CD4-positive, alpha-beta T cell treated with Interleukin-6 at 100 ng/mL for 8 hours (primary cell): Measurements from ENCODE around the gene TUBGCP6.
A peak's percentile ranks its signal among the peaks of the same experiment; 100 is the strongest.

Experiments used
- DNase-seq: peaks from one replicate; pipeline ENCODE4 v3.0.0-alpha.2; 2020; ENCODE audit warnings: mixed read lengths, low spot score

TUBGCP6 gene

DNA sequence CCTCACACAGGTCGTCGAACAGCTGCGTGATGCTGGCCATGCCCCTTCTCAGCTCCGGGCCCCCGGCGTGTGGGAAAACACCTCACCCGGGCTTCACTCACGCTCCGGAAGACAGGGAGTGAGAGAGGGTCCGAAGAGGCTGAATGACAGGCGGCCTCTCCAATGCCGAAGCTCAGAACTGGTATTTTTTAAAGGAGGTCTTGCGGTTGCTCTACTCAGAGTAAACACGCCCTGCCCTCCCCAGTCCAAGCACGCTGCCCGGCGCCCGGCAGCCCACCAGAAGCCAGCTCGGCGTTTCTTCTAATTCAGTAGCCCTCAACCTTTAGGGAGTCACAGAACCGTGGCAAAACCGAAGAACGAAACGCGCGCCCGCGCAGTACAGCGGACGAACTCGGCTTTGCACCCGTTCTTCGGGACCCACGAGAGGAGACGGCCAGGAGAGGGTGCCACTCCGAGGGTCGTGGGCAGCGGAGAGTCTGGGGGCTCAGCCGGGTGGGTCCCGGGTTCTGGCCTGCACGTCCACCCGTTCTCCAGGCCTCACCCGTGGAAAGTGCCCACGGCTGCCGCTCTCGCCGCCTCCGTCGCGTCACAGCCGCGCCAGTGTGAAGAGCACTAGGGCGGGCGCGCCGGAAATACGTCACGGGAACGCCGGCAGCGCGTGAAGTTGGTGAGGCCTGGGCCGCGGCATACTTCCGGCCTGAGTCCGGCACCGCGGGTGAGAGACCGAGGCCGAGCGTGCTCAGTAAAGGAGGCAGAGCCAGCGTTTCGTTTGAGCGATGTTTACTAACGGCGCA is at the start of gene TUBGCP6:
Gene TUBGCP6 (minus strand): TSS at position 604 of the 794 bp plus-strand sequence. CDS start 564 bp downstream, at position 40.
- DNase-seq, result peak; percentile 89

GRCh38 chr22:50294319-50294656 is 49.5 kb upstream of the TUBGCP6 start:
- DNase-seq, result no peak

- no peak for DNase-seq
Observed at GRCh38 chr22:50293441-50294318, 48.9 kb upstream of the TUBGCP6 start.

GRCh38 chr22:50292643-50293440 is 48.0 kb upstream of the TUBGCP6 start:
- DNase-seq, result no peak

GRCh38 chr22:50289942-50290630 is 45.3 kb upstream of the TUBGCP6 start:
- no peak for DNase-seq

GRCh38 chr22:50289151-50289941 is 44.5 kb upstream of the TUBGCP6 start:
- DNase-seq, result no peak

- DNase-seq, result no peak
Observed at GRCh38 chr22:50287731-50288130, 42.9 kb upstream of the TUBGCP6 start.

DNA sequence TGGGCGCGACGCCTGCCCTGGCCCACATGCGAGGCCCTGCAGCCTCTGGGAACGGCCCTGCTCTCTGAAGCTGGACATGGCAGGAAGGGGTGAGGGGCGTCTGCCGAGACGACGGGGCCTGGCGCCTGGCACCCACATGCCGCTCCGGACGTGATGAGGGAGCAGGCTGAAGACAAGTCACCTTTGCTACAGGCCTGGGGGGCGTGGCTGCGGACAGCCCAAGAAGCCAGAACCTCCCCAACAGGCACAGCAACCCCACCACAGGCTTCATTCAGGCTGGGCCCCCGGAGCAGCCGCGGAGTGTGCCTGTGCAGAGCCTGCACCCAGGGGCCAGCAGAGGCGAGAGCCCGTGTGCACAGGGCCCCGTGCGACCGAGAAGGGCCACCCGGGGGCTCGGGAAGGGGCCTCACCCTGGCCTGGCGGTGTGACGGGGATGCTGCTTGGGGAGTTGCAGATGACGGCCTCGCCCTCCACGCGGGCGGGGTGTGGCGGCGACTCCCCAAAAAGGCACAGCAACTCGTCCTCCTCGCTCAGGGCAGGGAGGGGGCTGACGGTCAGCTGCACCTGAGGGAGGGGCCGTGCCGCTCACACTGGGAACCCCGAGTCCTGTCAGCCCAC is 42.0 kb upstream of the TUBGCP6 start:
- DNase-seq, result no peak

- DNase-seq, result no peak
Observed at GRCh38 chr22:50286275-50286674, 41.5 kb upstream of the TUBGCP6 start.

GRCh38 chr22:50285568-50286229 is 40.9 kb upstream of the TUBGCP6 start:
- no peak for DNase-seq

DNA sequence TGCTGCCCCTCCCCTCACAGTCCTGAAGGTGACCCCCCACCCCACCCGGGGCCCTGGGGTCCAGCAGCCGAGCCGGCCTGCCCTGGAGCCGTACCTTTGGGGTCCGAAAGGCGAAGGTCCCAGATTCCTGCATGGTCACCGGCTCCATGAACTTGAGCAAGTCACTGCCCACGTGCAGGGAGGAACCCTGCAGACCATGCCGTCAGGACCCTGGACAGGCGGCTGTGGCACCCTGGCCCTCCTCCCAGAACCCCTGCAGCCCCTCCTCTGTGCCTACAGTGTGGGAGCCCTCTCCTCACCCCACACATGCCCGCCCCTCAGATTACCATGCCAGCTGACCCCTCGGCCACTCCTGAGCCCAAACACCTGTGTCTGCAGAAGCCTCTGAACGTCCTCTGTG is 39.7 kb upstream of the TUBGCP6 start:
- no peak for DNase-seq

DNA sequence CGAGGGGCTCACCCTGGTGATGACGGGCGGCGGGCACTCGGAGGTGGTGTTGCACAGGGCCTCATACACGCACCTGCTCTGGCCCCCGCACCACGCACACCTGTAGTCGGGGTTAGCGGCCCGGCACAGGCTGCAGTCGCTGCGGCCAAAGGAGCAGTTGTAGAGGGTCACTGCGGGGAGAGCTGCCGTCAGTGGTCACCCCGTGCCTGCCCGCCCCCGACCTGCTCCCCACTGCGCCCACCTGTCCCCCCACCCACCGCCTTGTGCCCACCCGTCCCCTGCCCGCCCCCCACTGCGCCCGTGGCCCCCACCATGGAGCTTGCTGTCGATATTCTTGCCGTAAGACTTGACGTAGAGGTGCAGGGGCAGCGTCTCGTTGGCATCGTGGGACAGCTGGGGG is 39.0 kb upstream of the TUBGCP6 start:
- DNase-seq, result no peak

GRCh38 chr22:50282361-50283155 is 37.7 kb upstream of the TUBGCP6 start:
- DNase-seq, result no peak

DNA sequence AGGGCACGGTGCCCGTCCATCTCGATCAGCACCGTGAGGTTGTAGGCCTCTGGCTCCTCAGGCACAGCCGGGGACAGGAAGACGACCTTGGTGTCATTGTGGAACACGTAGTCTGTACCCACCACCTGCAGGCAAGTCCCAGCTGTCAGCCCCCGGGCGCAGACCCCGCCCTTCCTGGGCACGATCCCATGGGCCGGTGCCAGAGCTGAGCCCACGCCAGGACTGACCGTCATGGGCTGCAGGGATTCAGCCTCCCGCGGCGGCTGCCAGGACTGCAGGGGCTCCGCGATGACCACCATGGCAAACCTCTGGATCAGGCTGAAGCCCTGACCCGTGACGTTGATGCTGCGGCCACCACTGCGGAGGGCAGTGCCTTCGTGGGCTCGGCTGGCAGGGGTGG is 37.1 kb upstream of the TUBGCP6 start:
- DNase-seq, result no peak

GRCh38 chr22:50281384-50281760 is 36.5 kb upstream of the TUBGCP6 start:
- DNase-seq, result no peak

- no peak for DNase-seq
Observed at GRCh38 chr22:50280708-50281383, 36.0 kb upstream of the TUBGCP6 start.

- DNase-seq, result no peak
Observed at GRCh38 chr22:50280022-50280707, 35.3 kb upstream of the TUBGCP6 start.
